C4-2B (cell line): Measurements from ENCODE around the gene HDAC4.

ENCODE experiments used
- ZFX ChIP-seq: fragments of 450-650 bp; IDR thresholded peaks from 2 replicates; pipeline ENCODE4 v1.6.1; 2017
- TF ChIP-seq, protein P1 (sequence below): fragments of 450-650 bp; conservative IDR thresholded peaks from 2 replicates; pipeline ENCODE4 v1.5.1; 2017; ENCODE audit warnings: mild to moderate bottlenecking

DNA sequence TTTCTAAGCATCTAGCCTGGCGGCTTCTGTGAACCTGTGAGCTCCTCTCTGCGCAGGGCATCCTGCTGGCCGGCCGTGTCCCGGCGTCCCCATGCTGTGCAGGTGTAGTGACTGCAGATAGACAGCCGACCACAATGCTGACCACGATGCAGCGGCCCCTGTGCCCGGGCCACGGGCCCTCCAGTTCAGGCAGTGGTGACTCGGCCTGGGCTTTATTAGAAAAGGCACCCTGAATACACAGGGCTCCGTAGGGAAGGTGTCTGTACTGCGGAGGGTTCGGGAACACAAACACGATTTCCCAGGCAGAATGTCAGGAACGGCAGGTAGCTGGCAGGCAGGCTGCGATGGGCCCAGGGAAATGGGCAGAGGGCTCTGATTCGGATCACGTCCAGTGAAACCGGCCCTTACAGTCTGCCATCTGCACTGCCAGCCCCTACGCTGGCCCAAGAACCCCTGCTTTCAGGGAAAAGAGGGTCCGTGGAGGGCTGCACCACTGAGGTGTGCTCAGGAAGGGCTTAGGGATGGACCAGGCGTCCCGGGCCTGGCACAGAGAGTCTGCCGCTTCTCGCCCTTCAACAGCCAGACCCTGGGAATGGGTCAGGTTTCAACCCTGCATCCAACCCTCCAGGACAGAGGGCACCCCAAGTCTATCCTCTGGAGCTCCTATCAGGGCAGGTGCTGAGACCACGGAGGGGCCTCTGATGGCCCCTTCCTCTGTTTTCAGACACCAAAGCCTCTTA lies 196.5 kb downstream of the HDAC4 start:
- TF ChIP-seq, protein P1, sequence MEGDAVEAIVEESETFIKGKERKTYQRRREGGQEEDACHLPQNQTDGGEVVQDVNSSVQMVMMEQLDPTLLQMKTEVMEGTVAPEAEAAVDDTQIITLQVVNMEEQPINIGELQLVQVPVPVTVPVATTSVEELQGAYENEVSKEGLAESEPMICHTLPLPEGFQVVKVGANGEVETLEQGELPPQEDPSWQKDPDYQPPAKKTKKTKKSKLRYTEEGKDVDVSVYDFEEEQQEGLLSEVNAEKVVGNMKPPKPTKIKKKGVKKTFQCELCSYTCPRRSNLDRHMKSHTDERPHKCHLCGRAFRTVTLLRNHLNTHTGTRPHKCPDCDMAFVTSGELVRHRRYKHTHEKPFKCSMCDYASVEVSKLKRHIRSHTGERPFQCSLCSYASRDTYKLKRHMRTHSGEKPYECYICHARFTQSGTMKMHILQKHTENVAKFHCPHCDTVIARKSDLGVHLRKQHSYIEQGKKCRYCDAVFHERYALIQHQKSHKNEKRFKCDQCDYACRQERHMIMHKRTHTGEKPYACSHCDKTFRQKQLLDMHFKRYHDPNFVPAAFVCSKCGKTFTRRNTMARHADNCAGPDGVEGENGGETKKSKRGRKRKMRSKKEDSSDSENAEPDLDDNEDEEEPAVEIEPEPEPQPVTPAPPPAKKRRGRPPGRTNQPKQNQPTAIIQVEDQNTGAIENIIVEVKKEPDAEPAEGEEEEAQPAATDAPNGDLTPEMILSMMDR: no peak
- no peak for TF ChIP-seq ZFX
